DND-41 (cell line): ENCODE results near the gene QSOX2.

ENCODE experiments used
- CTCF ChIP-seq: IDR thresholded peaks from 2 replicates; pipeline ENCODE4 v1.5.1; 2012; ENCODE audit warnings: borderline replicate concordance, low read length, moderate library complexity, mild to moderate bottlenecking; ENCODE audit not compliant: poor library complexity, severe bottlenecking; ENCODE audit errors: extremely low read depth
- EZH2 ChIP-seq: IDR thresholded peaks from 3 replicates; pipeline ENCODE4 v1.6.1; 2012; ENCODE audit warnings: borderline replicate concordance, low read depth, mild to moderate bottlenecking, moderate library complexity, low read length, inconsistent platforms; ENCODE audit not compliant: severe bottlenecking

- TF ChIP-seq CTCF (no peak), EZH2 (no peak)
Observed at GRCh38 chr9:136273244-136273865, 27.7 kb upstream of the QSOX2 start.
